IPS-18a (cell line): ENCODE data around the gene HDAC5.
"Not testable (repeated sequence)": the region's sequence is repeated elsewhere in the genome, so short reads cannot be mapped to it uniquely, and the experiment has no call there.

Source experiments
- H3K27ac ChIP-seq: one replicate; pipeline ENCODE4 v1.5.1; 2013; ENCODE audit warnings: low read length
- H3K27me3 ChIP-seq: one replicate; pipeline ENCODE4 v1.6.1; 2013; ENCODE audit warnings: mild to moderate bottlenecking, low read length; ENCODE audit not compliant: control insufficient read depth, insufficient read depth
- H3K36me3 ChIP-seq: one replicate; pipeline ENCODE4 v1.6.1; 2013; ENCODE audit warnings: low read depth, low read length; ENCODE audit not compliant: control insufficient read depth
- H3K4me1 ChIP-seq: one replicate; pipeline ENCODE4 v1.6.1; 2013; ENCODE audit warnings: low read depth, low read length; ENCODE audit not compliant: control insufficient read depth
- H3K4me3 ChIP-seq: one replicate; pipeline ENCODE4 v1.5.1; 2013; ENCODE audit warnings: low read length
- H3K9ac ChIP-seq: one replicate; pipeline ENCODE4 v1.6.1; 2013; ENCODE audit warnings: mild to moderate bottlenecking, low read length, moderate library complexity
- H3K9me3 ChIP-seq: one replicate; pipeline ENCODE4 v1.6.1; 2013; ENCODE audit warnings: low read depth, low read length; ENCODE audit not compliant: control insufficient read depth

The HDAC5 gene

GRCh38 chr17:44123356-44124117, at the start of gene HDAC5:
Gene HDAC5, minus strand, starts transcription at chr17:44123641. Its CDS starts 6,126 bp downstream, at chr17:44117515.
- Histone ChIP-seq H3K27ac (no peak within 1 kb of the TSS), H3K36me3 (no peaks in the 10 kb centered on the region), H3K9ac (peak within 1 kb of the TSS; percentile 82), H3K9me3 (no peaks in the 10 kb centered on the region), H3K4me3 (peak within 1 kb of the TSS; percentile 82), H3K27me3 (peaks cover 10% of the 10 kb centered on the region), H3K4me1 (peaks cover 7% of the 10 kb centered on the region)

- H3K9me3 ChIP-seq = no peaks in the 10 kb centered on the region
- H3K4me1 ChIP-seq = peaks cover 8% of the 10 kb centered on the region
- H3K4me3 ChIP-seq = no peak overlapping the region
- no peaks in the 10 kb centered on the region for H3K27me3 ChIP-seq
- no peak overlapping the region for H3K27ac ChIP-seq
- H3K36me3 ChIP-seq = no peaks in the 10 kb centered on the region
- H3K9ac ChIP-seq = no peak overlapping the region
Observed at GRCh38 chr17:44171931-44172455, 48.6 kb upstream of the HDAC5 start.

GRCh38 chr17:44170499-44171201, 47.2 kb upstream of the HDAC5 start, which contains the start of gene ASB16:
Gene ASB16, plus strand, starts transcription at chr17:44170704. Its CDS starts 86 bp downstream, at chr17:44170790.
- H3K9ac ChIP-seq = peak within 1 kb of the TSS; percentile 4
- H3K27ac ChIP-seq = no peak within 1 kb of the TSS
- peaks cover 8% of the 10 kb centered on the region for H3K4me1 ChIP-seq
- H3K9me3 ChIP-seq = no peaks in the 10 kb centered on the region
- no peaks in the 10 kb centered on the region for H3K27me3 ChIP-seq
- H3K4me3 ChIP-seq = no peak within 1 kb of the TSS
- no peaks in the 10 kb centered on the region for H3K36me3 ChIP-seq

- Histone ChIP-seq H3K4me1 (peaks cover 8% of the 10 kb centered on the region), H3K9ac (no peak overlapping the region), H3K27ac (no peak overlapping the region), H3K9me3 (no peaks in the 10 kb centered on the region), H3K27me3 (no peaks in the 10 kb centered on the region), H3K36me3 (no peaks in the 10 kb centered on the region), H3K4me3 (no peak overlapping the region)
Observed at GRCh38 chr17:44170135-44170498, 46.7 kb upstream of the HDAC5 start.

GRCh38 chr17:44167181-44167861, 43.9 kb upstream of the HDAC5 start:
- Histone ChIP-seq H3K27me3 (no peaks in the 10 kb centered on the region), H3K4me3 (no peak overlapping the region), H3K4me1 (peaks cover 8% of the 10 kb centered on the region), H3K9me3 (no peaks in the 10 kb centered on the region), H3K36me3 (peaks cover 3% of the 10 kb centered on the region), H3K9ac (no peak overlapping the region), H3K27ac (no peak overlapping the region)

GRCh38 chr17:44164476-44164875, 41.0 kb upstream of the HDAC5 start:
- Histone ChIP-seq H3K27ac (no peak overlapping the region), H3K4me1 (no peaks in the 10 kb centered on the region), H3K4me3 (no peak overlapping the region), H3K27me3 (no peaks in the 10 kb centered on the region), H3K9me3 (no peaks in the 10 kb centered on the region), H3K9ac (no peak overlapping the region), H3K36me3 (peaks cover 23% of the 10 kb centered on the region)

GRCh38 chr17:44159519-44160210, 36.2 kb upstream of the HDAC5 start:
- no peaks in the 10 kb centered on the region for H3K9me3 ChIP-seq
- no peak overlapping the region for H3K27ac ChIP-seq
- no peaks in the 10 kb centered on the region for H3K27me3 ChIP-seq
- no peak overlapping the region for H3K9ac ChIP-seq
- peaks cover 41% of the 10 kb centered on the region for H3K36me3 ChIP-seq
- H3K4me1 ChIP-seq = no peaks in the 10 kb centered on the region
- H3K4me3 ChIP-seq = no peak overlapping the region

- Histone ChIP-seq H3K36me3 (peaks cover 40% of the 10 kb centered on the region), H3K4me3 (no peak overlapping the region), H3K9me3 (no peaks in the 10 kb centered on the region), H3K4me1 (no peaks in the 10 kb centered on the region), H3K27me3 (no peaks in the 10 kb centered on the region), H3K9ac (no peak overlapping the region), H3K27ac (no peak overlapping the region)
Observed at GRCh38 chr17:44155488-44155887, 32.0 kb upstream of the HDAC5 start.

- H3K27ac ChIP-seq = no peak overlapping the region
- H3K9ac ChIP-seq = no peak overlapping the region
- H3K4me3 ChIP-seq = no peak overlapping the region
- H3K36me3 ChIP-seq = peaks cover 45% of the 10 kb centered on the region
- H3K4me1 ChIP-seq = no peaks in the 10 kb centered on the region
- H3K27me3 ChIP-seq = no peaks in the 10 kb centered on the region
- H3K9me3 ChIP-seq = no peaks in the 10 kb centered on the region
Observed at GRCh38 chr17:44152875-44153274, 29.4 kb upstream of the HDAC5 start.

- H3K9ac ChIP-seq = no peak overlapping the region
- peaks cover 63% of the 10 kb centered on the region for H3K36me3 ChIP-seq
- H3K27me3 ChIP-seq = no peaks in the 10 kb centered on the region
- no peaks in the 10 kb centered on the region for H3K4me1 ChIP-seq
- no peak overlapping the region for H3K27ac ChIP-seq
- no peaks in the 10 kb centered on the region for H3K9me3 ChIP-seq
- H3K4me3 ChIP-seq = no peak overlapping the region
Observed at GRCh38 chr17:44149750-44150329, 26.4 kb upstream of the HDAC5 start.

- H3K4me1 ChIP-seq, H3K27me3 ChIP-seq, H3K4me3 ChIP-seq, H3K27ac ChIP-seq, H3K9me3 ChIP-seq, H3K9ac ChIP-seq: not testable (repeated sequence)
- H3K36me3 ChIP-seq = peaks cover 57% of the 10 kb centered on the region
Observed at GRCh38 chr17:44149066-44149465, 25.6 kb upstream of the HDAC5 start.
